ENCODE data around the gene CFAP47. TPM values are rescaled to one million over a fixed set of nuclear protein-coding genes. Genes with fewer than 3 reads are reported as not detected.
"Not testable (repeated sequence)": the region's sequence is repeated elsewhere in the genome, so short reads cannot be mapped to it uniquely, and the experiment has no call there.

CFAP47 gene
- polyA plus RNA-seq, 4 donors, result 0.07 TPM; not detected in 3

- Histone ChIP-seq H3K4me1 (ENCODE audit: control insufficient read depth in 3 of 3, insufficient read depth in 2 of 3, low read depth in 1 of 3, low read length in 2 of 3) (no peaks in the 10 kb centered on the region), H3K9me3 (ENCODE audit: control insufficient read depth in 2 of 2, insufficient read depth in 1 of 2, low read depth in 1 of 2, low read length in 1 of 2) (no peaks in the 10 kb centered on the region), H3K4me3 (ENCODE audit: low read depth in 1 of 3, low read length in 3 of 3) (no peak overlapping the region), H3K27me3 (ENCODE audit: control insufficient read depth in 3 of 3, insufficient read depth in 3 of 3, low read length in 3 of 3) (no peaks in the 10 kb centered on the region), H3K27ac (ENCODE audit: low read depth in 1 of 3, low read length in 2 of 3) (no peak overlapping the region), H3K36me3 (ENCODE audit: control insufficient read depth in 3 of 3, insufficient read depth in 2 of 3, low read depth in 1 of 3, low read length in 3 of 3) (no peaks in the 10 kb centered on the region)
- FAIRE-seq, result no peak
- DNase-seq, result no peak
Observed at GRCh38 chrX:36160081-36160480, 240.5 kb downstream of the CFAP47 start.

DNA sequence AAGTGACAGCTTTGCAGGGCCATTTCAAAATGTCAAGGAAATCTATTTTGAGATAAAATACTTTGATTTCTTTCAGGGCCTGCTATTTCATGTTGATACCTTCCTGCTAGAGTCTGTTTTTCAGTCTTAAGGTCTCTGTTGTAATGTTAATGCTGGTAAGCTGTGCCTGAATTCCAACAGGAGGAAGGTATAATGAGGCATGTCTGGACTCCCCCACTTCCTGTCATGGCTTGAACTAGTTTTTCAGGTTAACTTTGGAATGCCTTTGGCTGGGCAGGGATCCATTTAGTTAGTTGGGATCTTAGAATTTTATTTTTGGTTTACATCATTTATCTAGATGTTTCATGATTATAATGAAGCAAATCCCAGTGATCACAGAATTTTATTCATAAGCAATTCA lies 279.0 kb downstream of the CFAP47 start:
- Histone ChIP-seq H3K4me3 (ENCODE audit: low read depth in 1 of 3, low read length in 3 of 3) (no peak overlapping the region), H3K9me3 (ENCODE audit: control insufficient read depth in 2 of 2, insufficient read depth in 1 of 2, low read depth in 1 of 2, low read length in 1 of 2) (no peaks in the 10 kb centered on the region), H3K27ac (ENCODE audit: low read depth in 1 of 3, low read length in 2 of 3) (no peak overlapping the region), H3K27me3 (ENCODE audit: control insufficient read depth in 3 of 3, insufficient read depth in 3 of 3, low read length in 3 of 3) (no peaks in the 10 kb centered on the region), H3K36me3 (ENCODE audit: control insufficient read depth in 3 of 3, insufficient read depth in 2 of 3, low read depth in 1 of 3, low read length in 3 of 3) (no peaks in the 10 kb centered on the region), H3K4me1 (ENCODE audit: control insufficient read depth in 3 of 3, insufficient read depth in 2 of 3, low read depth in 1 of 3, low read length in 2 of 3) (no peaks in the 10 kb centered on the region)
- DNase-seq (no peak), FAIRE-seq (no peak)

DNA sequence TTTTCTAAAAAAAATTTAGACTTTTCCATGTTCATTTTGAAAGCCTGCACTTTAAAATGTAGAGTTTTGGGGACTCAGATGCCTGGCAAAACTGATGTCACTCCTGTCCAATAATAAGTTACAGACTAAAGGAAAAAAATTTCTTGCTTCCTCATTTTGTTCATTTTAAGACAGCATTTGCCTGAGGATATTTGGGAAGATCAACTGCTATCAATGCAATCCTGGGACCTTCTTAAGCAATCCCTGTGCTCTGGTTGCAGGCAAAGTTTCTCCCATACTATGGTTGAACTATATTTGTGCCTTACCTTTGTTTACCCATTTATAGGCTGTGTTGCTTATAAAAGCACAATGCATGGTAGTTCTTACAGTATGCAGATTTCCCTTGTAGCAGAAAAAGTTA lies 280.4 kb downstream of the CFAP47 start:
- Histone ChIP-seq H3K4me1 (ENCODE audit: control insufficient read depth in 3 of 3, insufficient read depth in 2 of 3, low read depth in 1 of 3, low read length in 2 of 3) (no peaks in the 10 kb centered on the region), H3K9me3 (ENCODE audit: control insufficient read depth in 2 of 2, insufficient read depth in 1 of 2, low read depth in 1 of 2, low read length in 1 of 2) (no peaks in the 10 kb centered on the region), H3K36me3 (ENCODE audit: control insufficient read depth in 3 of 3, insufficient read depth in 2 of 3, low read depth in 1 of 3, low read length in 3 of 3) (no peaks in the 10 kb centered on the region), H3K4me3 (ENCODE audit: low read depth in 1 of 3, low read length in 3 of 3) (no peak overlapping the region), H3K27me3 (ENCODE audit: control insufficient read depth in 3 of 3, insufficient read depth in 3 of 3, low read length in 3 of 3) (no peaks in the 10 kb centered on the region), H3K27ac (ENCODE audit: low read depth in 1 of 3, low read length in 2 of 3) (no peak overlapping the region)
- FAIRE-seq (no peak), DNase-seq (no peak)

DNA sequence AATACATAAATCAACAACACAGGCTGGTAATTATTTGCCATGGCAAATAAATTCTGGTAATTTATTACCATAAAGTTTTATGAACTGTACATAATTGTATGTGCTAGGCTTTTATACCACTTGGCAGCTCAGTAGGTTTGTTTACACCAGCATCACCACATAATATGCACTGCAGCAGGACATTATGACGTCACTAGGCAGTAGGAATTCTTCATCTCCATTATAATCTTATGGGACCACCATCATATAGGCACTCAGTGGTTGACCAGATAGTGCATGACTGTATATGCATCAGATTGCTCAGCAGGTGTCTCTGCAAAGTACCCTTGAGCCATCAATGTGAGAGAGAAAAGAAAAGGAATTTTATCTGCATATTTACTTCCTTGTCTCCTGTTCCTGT lies 295.4 kb downstream of the CFAP47 start:
- H3K36me3 ChIP-seq (ENCODE audit: control insufficient read depth in 3 of 3, insufficient read depth in 2 of 3, low read depth in 1 of 3, low read length in 3 of 3), result no peaks in the 10 kb centered on the region
- H3K4me1 ChIP-seq (ENCODE audit: control insufficient read depth in 3 of 3, insufficient read depth in 2 of 3, low read depth in 1 of 3, low read length in 2 of 3), result no peaks in the 10 kb centered on the region
- FAIRE-seq (no peak), DNase-seq (no peak)
- no peaks in the 10 kb centered on the region for H3K9me3 ChIP-seq (ENCODE audit: control insufficient read depth in 2 of 2, insufficient read depth in 1 of 2, low read depth in 1 of 2, low read length in 1 of 2)
- WGBS, 3 donors, result 0 to 42% (median 10%) methylated on average over 1 of the region's 1 CpG
- no peak overlapping the region for H3K4me3 ChIP-seq (ENCODE audit: low read depth in 1 of 3, low read length in 3 of 3)
- H3K27ac ChIP-seq (ENCODE audit: low read depth in 1 of 3, low read length in 2 of 3), result no peak overlapping the region
- no peaks in the 10 kb centered on the region for H3K27me3 ChIP-seq (ENCODE audit: control insufficient read depth in 3 of 3, insufficient read depth in 3 of 3, low read length in 3 of 3)

DNA sequence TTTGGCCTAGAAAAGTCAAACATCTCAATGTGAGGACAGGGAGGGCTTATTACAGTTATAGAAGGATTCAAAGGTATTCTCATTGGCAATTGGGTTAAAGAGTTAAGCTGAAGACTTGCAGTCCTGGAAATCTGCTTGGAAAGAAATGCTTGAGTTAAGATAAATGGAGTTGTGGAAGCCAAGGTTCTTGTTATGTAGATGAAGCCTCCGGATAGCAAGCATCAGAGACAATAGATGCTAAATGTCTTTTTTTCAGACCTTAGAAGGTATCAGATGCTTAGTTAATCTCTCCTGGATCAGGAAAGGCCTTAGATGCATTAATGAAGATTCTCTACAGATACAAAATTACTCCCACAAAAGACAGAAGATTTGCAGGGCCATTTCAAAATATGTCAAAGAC lies 299.3 kb downstream of the CFAP47 start:
- H3K9me3 ChIP-seq (ENCODE audit: control insufficient read depth in 2 of 2, insufficient read depth in 1 of 2, low read depth in 1 of 2, low read length in 1 of 2), result no peaks in the 10 kb centered on the region
- no peaks in the 10 kb centered on the region for H3K4me1 ChIP-seq (ENCODE audit: control insufficient read depth in 3 of 3, insufficient read depth in 2 of 3, low read depth in 1 of 3, low read length in 2 of 3)
- 52 to 92% (median 68%) methylated on average over 1 of the region's 1 CpG for WGBS, 3 donors
- DNase-seq, result no peak
- H3K27me3 ChIP-seq (ENCODE audit: control insufficient read depth in 3 of 3, insufficient read depth in 3 of 3, low read length in 3 of 3), result no peaks in the 10 kb centered on the region
- H3K36me3 ChIP-seq (ENCODE audit: control insufficient read depth in 3 of 3, insufficient read depth in 2 of 3, low read depth in 1 of 3, low read length in 3 of 3), result no peaks in the 10 kb centered on the region
- H3K27ac ChIP-seq (ENCODE audit: low read depth in 1 of 3, low read length in 2 of 3), result no peak overlapping the region
- no peak overlapping the region for H3K4me3 ChIP-seq (ENCODE audit: low read depth in 1 of 3, low read length in 3 of 3)
- FAIRE-seq, result no peak

DNA sequence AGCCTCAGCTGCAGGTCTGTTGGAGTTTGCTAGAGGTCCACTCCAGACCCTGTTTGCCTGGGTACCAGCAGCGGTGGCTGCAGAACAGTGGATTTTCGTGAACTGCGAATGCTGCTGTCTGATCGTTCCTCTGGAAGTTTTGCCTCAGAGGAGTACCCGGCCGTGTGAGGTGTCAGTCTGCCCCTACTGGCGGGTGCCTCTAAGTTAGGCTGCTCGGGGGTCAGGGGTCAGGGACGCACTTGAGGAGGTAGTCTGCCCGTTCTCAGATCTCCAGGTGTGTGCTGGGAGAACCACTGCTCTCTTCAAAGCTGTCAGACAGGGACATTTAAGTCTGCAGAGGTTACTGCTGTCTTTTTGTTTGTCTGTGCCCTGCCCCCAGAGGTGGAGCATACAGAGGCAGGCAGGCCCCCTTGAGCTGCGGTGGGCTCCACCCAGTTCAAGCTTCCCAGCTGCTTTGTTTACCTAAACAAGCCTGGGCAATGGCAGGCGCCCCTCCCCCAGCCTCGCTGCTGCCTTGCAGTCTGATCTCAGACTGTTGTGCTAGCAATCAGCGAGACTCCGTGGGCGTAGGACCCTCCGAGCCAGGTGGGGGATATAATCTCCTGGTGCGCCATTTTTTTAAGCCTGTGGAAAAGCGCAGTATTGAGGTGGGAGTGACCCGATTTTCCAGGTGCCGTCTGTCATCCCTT lies 315.4 kb downstream of the CFAP47 start:
- H3K27ac ChIP-seq (ENCODE audit: low read depth in 1 of 3, low read length in 2 of 3); H3K4me1 ChIP-seq (ENCODE audit: control insufficient read depth in 3 of 3, insufficient read depth in 2 of 3, low read depth in 1 of 3, low read length in 2 of 3); H3K9me3 ChIP-seq (ENCODE audit: control insufficient read depth in 2 of 2, insufficient read depth in 1 of 2, low read depth in 1 of 2, low read length in 1 of 2); FAIRE-seq; DNase-seq; H3K27me3 ChIP-seq (ENCODE audit: control insufficient read depth in 3 of 3, insufficient read depth in 3 of 3, low read length in 3 of 3); H3K36me3 ChIP-seq (ENCODE audit: control insufficient read depth in 3 of 3, insufficient read depth in 2 of 3, low read depth in 1 of 3, low read length in 3 of 3); H3K4me3 ChIP-seq (ENCODE audit: low read depth in 1 of 3, low read length in 3 of 3): not testable (repeated sequence)
- WGBS, 3 donors, result 88 to 96% (median 94%) methylated on average over 14 to 21 of the region's 21 CpGs

DNA sequence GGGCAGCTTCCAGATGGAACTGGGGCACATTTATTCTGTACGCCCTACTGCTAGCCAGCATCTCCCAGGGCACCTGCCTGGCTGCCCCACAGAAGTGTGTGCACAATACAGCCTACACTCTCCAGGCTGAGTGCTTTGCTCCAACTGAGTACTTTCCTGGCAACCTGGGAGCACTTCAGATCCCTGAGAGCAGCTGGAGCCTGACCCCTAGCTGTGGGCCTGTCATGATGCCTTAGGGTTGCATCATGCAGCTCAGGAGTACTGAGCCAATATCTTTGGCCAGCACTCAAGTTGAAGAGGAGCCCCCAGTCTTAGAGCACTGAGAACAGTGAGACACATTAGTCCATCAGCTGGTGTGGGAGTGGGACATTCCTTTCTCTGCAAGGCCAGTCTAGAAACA lies 321.9 kb downstream of the CFAP47 start:
- Histone ChIP-seq H3K4me3 (ENCODE audit: low read depth in 1 of 3, low read length in 3 of 3) (no peak overlapping the region), H3K36me3 (ENCODE audit: control insufficient read depth in 3 of 3, insufficient read depth in 2 of 3, low read depth in 1 of 3, low read length in 3 of 3) (no peaks in the 10 kb centered on the region), H3K27ac (ENCODE audit: low read depth in 1 of 3, low read length in 2 of 3) (no peak overlapping the region), H3K4me1 (ENCODE audit: control insufficient read depth in 3 of 3, insufficient read depth in 2 of 3, low read depth in 1 of 3, low read length in 2 of 3) (no peaks in the 10 kb centered on the region), H3K9me3 (ENCODE audit: control insufficient read depth in 2 of 2, insufficient read depth in 1 of 2, low read depth in 1 of 2, low read length in 1 of 2) (no peaks in the 10 kb centered on the region), H3K27me3 (ENCODE audit: control insufficient read depth in 3 of 3, insufficient read depth in 3 of 3, low read length in 3 of 3) (no peaks in the 10 kb centered on the region)
- DNase-seq, result no peak
- FAIRE-seq, result no peak
- 88 to 100% (median 88%) methylated on average over 1 of the region's 1 CpG for WGBS, 3 donors

GRCh38 chrX:36266155-36266554 lies 346.6 kb downstream of the CFAP47 start:
- WGBS, 3 donors, result 90 to 96% (median 90%) methylated on average over 5 of the region's 5 CpGs
- H3K27me3 ChIP-seq (ENCODE audit: control insufficient read depth in 3 of 3, insufficient read depth in 3 of 3, low read length in 3 of 3), result no peaks in the 10 kb centered on the region
- no peak overlapping the region for H3K27ac ChIP-seq (ENCODE audit: low read depth in 1 of 3, low read length in 2 of 3)
- no peaks in the 10 kb centered on the region for H3K9me3 ChIP-seq (ENCODE audit: control insufficient read depth in 2 of 2, insufficient read depth in 1 of 2, low read depth in 1 of 2, low read length in 1 of 2)
- FAIRE-seq (no peak), DNase-seq (no peak)
- H3K4me1 ChIP-seq (ENCODE audit: control insufficient read depth in 3 of 3, insufficient read depth in 2 of 3, low read depth in 1 of 3, low read length in 2 of 3), result no peaks in the 10 kb centered on the region
- no peaks in the 10 kb centered on the region for H3K36me3 ChIP-seq (ENCODE audit: control insufficient read depth in 3 of 3, insufficient read depth in 2 of 3, low read depth in 1 of 3, low read length in 3 of 3)
- H3K4me3 ChIP-seq (ENCODE audit: low read depth in 1 of 3, low read length in 3 of 3), result no peak overlapping the region

GRCh38 chrX:36310136-36310535 lies 390.6 kb downstream of the CFAP47 start:
- WGBS, 3 donors, result 18 to 54% (median 32%) methylated on average over 1 of the region's 1 CpG
- FAIRE-seq, result no peak

More at GRCh38 chrX:36310136-36310535, 390.6 kb downstream of the CFAP47 start:
- no peak overlapping the region for H3K4me3 ChIP-seq (ENCODE audit: low read depth in 1 of 3, low read length in 3 of 3)
- H3K9me3 ChIP-seq (ENCODE audit: control insufficient read depth in 2 of 2, insufficient read depth in 1 of 2, low read depth in 1 of 2, low read length in 1 of 2), result no peaks in the 10 kb centered on the region
- DNase-seq, result no peak
- H3K27me3 ChIP-seq (ENCODE audit: control insufficient read depth in 3 of 3, insufficient read depth in 3 of 3, low read length in 3 of 3), result no peaks in the 10 kb centered on the region
- H3K4me1 ChIP-seq (ENCODE audit: control insufficient read depth in 3 of 3, insufficient read depth in 2 of 3, low read depth in 1 of 3, low read length in 2 of 3), result no peaks in the 10 kb centered on the region
- H3K36me3 ChIP-seq (ENCODE audit: control insufficient read depth in 3 of 3, insufficient read depth in 2 of 3, low read depth in 1 of 3, low read length in 3 of 3), result no peaks in the 10 kb centered on the region
- no peak overlapping the region for H3K27ac ChIP-seq (ENCODE audit: low read depth in 1 of 3, low read length in 2 of 3)

Data from small intestine (tissue), 7 donors.